Measurements from ENCODE around the gene MAP4.

GRCh38 chr3:48001991-48002390, 14.2 kb downstream of the MAP4 start:
- no peak for TF ChIP-seq GATA2 (IDR thresholded peaks at IDR 0.05; ENCODE audit: low read depth, low read length)
- no peak for TF ChIP-seq GATA3 (IDR thresholded peaks at IDR 0.05; ENCODE audit: low read depth, low read length)
